Sciatic nerve (tissue), 2 donors: ENCODE measurements around the gene C9orf50. TPM values are rescaled to one million over a fixed set of nuclear protein-coding genes. Genes with fewer than 3 reads are reported as not detected.
"Not testable (repeated sequence)": the region's sequence is repeated elsewhere in the genome, so short reads cannot be mapped to it uniquely, and the experiment has no call there.

ENCODE experiments used
- ATAC-seq: fragments of 200-7000 bp; cut with Tn5 transposase; one replicate; pipeline ENCODE4 v1.9.1; 2020; ENCODE audit warnings: mild to moderate bottlenecking, moderate library complexity
- DNase-seq: peaks from one replicate; pipeline ENCODE4 v3.0.0-alpha.2; 2020; ENCODE audit warnings: low spot score
- intact Hi-C: fragments of 100-400 bp; cut with DNase I; formaldehyde crosslinking; loops from one replicate; pipeline ENCODE4 v1.14.2; 2022
- total RNA-seq: library from RNA; stranded (reverse); fragmentation: NEBNext Ultra II Directional; extraction: Animal tissue kit (Norgen Biotek cat#: 25700); gene quantifications from one replicate; pipeline ENCODE4 v1.2.1, GENCODE V29; 2021
- donor health status: DM: no; HTN: no; CAD: no.
- donor health status: DM: no; HTN: no; CAD: no.

The C9orf50 gene, protein sequence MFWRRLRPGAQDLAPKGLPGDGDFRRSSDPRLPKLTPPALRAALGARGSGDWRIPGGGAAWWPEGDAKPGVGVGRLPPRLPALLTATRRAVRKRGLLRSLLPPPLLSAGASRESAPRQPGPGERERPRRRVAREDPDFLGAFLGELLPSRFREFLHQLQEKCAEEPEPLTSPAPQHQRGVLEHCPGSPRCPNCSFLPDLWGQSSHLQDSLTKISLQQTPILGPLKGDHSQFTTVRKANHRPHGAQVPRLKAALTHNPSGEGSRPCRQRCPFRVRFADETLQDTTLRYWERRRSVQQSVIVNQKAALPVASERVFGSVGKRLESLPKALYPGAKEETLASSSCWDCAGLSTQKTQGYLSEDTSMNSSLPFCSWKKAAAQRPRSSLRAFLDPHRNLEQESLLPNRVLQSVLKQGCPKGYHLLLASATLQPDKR
- total RNA-seq: 2.2 TPM

DNA sequence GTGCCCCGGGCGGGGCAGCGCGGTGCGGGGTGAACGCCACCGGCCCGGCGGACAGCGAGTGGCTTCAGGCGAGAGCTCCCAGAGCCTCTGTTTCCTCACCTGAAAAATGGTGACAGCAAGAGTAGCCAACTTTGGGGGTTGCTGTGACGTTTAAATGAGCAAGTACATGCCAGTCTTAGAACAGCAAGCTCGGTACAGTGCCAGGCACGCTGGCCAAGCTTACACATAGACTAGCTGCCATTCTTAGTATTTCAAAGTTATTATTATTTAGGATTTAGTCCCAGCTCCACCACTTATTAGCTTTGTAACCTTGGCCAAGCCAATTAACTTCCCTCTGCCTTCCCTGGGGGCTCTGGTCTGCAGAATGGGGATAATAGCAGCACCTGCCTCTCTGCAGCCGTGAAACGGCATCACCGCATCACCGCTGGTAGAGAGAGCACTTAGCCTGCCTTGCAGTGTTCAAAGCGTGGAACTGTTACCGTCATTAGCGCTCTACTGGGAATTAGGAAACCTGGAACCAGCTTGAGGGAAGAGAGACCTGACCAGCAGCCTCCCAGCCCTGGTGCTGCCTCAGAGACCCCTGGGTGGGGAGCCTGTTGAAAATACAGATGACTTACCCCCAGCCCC lies at the start of gene C9orf50:
Gene C9orf50, minus strand, starts transcription at position 433 of the 627 bp plus-strand sequence. CDS start 527 bp downstream, outside the sequence.
- DNase-seq (no peak), ATAC-seq (no peak)
- intact Hi-C loops: loop anchor here (5.0 kb wide), 2 partner anchors 448 to 483 kb away; no protein-coding TSS in a partner anchor

GRCh38 chr9:129669946-129670345 lies 49.0 kb upstream of the C9orf50 start:
- no peak for DNase-seq
- no peak for ATAC-seq
- intact Hi-C loops: no loop called here

- intact Hi-C loops: no loop called here
- ATAC-seq: no peak
- no peak for DNase-seq
Measured at GRCh38 chr9:129669141-129669718, 48.3 kb upstream of the C9orf50 start.

- no peak for ATAC-seq
- intact Hi-C loops: no loop called here
- no peak for DNase-seq
Measured at GRCh38 chr9:129667850-129668249, 46.9 kb upstream of the C9orf50 start.

GRCh38 chr9:129667378-129667777 lies 46.5 kb upstream of the C9orf50 start:
- ATAC-seq: no peak
- no peak for DNase-seq
- intact Hi-C loops: no loop called here

DNA sequence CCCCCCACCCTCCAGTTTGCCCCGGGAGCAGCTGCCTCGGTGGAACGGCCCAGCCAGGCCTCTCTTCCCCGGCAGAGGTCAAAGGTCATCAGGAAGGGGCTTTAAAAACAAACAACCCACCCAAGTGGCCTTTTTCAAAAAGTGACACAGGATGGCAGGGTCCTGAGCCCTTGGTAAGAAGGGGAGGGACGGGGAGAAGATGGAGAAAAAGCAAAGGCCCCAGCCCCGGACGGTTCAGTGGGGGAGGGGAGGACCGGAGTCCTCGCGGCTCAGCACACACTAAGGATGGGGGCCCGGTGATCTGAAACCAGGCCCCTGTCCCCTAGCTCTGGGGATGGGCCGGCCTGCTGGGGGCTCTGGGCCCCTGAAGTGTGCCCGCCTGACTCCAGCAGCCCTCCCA lies 45.7 kb upstream of the C9orf50 start:
- peak; percentile 43 for ATAC-seq
- intact Hi-C loops: no loop called here
- DNase-seq: no peak

GRCh38 chr9:129665814-129666520 lies 45.1 kb upstream of the C9orf50 start:
- ATAC-seq (no peak), DNase-seq (no peak)
- intact Hi-C loops: no loop called here

- DNase-seq: no peak
- intact Hi-C loops: no loop called here
- peak; percentile 63 for ATAC-seq
Measured at GRCh38 chr9:129665389-129665775, 44.5 kb upstream of the C9orf50 start, which contains the start of gene PRRX2. PRRX2 (plus strand) TSS chr9:129665647; CDS start chr9:129665868, 221 bp downstream.

DNA sequence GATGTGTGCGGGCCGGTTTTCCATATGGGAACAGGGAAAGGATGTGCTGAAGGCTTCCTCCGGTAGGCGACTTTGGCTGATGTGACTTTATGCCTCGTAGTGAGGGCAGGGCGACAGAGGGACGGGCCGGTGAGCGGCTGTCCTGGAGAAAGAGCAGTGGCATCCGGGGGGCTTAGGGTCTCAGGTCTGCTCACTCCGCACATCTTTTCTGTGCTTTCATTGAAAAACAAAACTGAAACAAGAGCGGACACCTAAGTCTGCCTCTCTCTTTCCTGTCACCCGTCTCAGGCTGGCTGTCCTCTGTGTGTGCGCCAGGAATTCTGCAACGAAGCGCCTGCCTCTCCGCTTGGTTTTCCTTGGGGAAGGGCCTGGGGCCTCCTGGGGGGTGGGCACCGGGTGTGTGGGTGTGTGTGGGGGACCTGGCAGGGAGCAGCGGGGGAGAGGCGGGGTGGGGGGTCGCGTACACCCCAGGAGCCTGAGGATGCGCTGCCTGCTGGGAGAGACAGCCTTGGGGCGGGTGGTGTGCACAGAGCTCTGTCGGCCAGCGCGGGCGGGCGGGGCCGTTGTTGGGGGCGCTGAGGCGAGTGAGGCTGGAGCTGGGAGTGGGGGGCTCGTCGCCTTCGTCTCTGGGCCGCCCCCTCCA lies 44.0 kb upstream of the C9orf50 start:
- intact Hi-C loops: no loop called here
- ATAC-seq: peak; percentile 64
- DNase-seq: no peak

GRCh38 chr9:129662239-129662638 lies 41.3 kb upstream of the C9orf50 start:
- intact Hi-C loops, ATAC-seq, DNase-seq: not testable (repeated sequence)

DNA sequence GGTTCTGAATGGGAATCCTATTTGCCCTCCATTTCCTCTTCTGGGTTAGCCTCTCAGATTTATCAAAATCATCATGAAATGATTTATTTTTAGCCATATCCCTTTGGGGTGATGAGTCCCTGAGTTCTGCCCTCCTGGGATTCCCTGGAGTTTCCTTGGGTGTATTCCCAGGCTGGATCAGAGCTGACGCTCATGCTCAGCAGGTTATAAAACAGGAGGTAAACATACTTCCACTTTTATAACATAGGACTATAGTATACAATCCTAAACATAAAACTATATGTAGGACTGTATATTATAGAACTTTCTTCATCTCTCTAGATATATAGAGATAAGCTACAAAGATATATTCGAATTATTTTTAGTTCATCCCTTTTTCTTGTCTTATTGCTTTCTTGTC lies 40.1 kb upstream of the C9orf50 start:
- ATAC-seq: no peak
- intact Hi-C loops: no loop called here

DNA sequence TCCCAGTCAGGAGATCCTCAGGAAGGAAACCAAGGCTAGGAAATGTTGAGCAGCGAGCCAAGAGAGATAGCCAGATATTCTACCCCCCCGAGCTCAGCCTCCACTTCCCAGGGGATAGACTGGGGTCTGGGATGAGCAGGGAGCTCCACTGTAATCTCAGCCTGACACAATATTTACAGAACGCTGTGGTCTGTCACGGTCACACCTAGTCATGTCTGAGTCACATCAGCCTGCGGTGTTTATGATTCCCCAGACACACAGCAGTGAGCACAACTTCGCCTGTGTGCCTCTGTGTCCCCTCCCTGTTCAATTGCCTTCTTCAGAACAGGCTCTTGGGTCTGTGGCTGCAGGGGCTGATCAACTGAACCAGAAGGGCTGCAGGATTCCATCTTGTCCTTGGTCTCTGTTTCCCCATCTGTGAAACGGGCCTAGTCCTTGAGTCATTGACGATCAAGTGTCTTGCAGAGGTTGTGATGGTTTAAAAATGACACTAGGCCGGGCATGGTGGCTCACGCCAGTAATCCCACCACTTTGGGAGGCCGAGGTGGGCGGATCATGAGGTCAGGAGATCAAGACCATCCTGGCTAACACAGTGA lies 36.0 kb upstream of the C9orf50 start:
- intact Hi-C loops: no loop called here
- DNase-seq (no peak), ATAC-seq (no peak)

More for the DNA sequence above, 40.1 kb upstream of the C9orf50 start:
- no peak for DNase-seq

- no peak for ATAC-seq
- intact Hi-C loops: no loop called here
- DNase-seq: no peak
Measured at GRCh38 chr9:129655696-129656095, 34.8 kb upstream of the C9orf50 start.

- no peak for ATAC-seq
- intact Hi-C loops: no loop called here
- DNase-seq: no peak
Measured at GRCh38 chr9:129655154-129655553, 34.3 kb upstream of the C9orf50 start.

GRCh38 chr9:129654554-129655040 lies 33.7 kb upstream of the C9orf50 start:
- intact Hi-C loops: no loop called here

GRCh38 chr9:129653823-129654553 lies 33.1 kb upstream of the C9orf50 start:
- DNase-seq: no peak
- intact Hi-C loops: no loop called here
- ATAC-seq: no peak

More at GRCh38 chr9:129654554-129655040, 33.7 kb upstream of the C9orf50 start:
- DNase-seq (no peak), ATAC-seq (no peak)

DNA sequence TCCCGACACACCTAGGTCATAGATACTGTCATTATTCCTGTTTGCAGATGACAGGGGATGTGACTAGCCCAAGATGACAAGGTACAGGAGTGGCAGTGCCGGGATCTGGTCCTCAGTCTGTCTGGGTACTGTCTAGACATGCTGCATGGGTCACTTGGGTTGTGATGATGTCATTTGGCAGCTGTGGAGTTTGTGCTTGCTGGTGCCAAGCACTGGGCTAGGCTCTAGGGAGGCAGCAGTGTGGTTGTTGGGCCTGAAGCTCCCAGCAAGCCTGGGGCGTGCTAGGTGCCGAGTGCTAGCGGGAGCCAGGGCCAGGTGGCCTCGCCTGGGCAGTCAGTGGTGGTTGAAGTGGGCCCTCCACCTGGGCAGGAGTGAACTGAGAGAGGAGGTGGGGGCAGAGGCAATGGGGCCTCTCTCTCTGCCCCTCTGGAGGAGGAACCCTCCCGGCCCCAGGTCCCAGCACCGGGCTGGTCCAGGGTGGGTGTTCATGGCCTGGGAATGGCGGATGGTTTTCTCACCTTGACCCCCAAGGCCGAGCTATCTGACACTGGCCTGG lies 29.9 kb upstream of the C9orf50 start:
- intact Hi-C loops: no loop called here
- DNase-seq (no peak), ATAC-seq (no peak)
